Measurements from ENCODE around the gene UXS1.

DNA sequence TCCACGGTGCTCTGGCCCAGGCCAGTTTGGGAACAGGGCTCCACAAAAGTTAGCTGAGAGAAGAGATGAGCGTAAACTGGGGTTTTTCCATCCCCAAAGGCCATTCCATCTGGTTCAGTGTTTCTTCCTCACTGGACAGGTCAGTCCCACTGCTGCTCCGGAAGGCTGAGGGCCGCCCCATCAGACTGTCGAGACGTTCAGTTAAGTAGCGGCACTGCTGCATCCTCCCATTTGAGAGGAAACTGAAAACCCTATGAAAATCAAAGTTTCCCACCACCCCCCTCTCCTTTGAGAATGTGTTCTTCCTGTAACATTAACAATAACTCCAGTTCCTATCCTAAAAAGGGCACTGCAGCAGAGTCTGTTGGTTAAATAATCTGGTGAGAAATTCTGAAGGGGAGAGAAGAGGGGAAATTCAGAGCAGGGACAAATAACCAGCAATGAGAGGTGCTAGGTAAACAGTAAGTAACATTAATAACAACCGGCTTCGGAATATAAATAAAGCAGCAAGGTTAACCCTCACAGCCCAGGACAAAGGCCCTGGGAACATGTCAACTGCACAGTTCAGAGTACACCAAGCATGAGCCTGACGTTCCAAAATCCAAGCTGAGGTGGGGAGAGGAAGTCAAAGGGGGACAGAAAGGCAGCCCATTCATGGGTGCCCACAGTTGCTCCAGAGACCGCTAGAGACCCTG lies 55.4 kb downstream of the UXS1 start:
- TF ChIP-seq POLR2AphosphoS5 (IDR thresholded peaks at IDR 0.05) (no peak), POLR2A (IDR thresholded peaks at IDR 0.05; ENCODE audit: low read depth) (no peak)
- TF ChIP-seq, protein P1, sequence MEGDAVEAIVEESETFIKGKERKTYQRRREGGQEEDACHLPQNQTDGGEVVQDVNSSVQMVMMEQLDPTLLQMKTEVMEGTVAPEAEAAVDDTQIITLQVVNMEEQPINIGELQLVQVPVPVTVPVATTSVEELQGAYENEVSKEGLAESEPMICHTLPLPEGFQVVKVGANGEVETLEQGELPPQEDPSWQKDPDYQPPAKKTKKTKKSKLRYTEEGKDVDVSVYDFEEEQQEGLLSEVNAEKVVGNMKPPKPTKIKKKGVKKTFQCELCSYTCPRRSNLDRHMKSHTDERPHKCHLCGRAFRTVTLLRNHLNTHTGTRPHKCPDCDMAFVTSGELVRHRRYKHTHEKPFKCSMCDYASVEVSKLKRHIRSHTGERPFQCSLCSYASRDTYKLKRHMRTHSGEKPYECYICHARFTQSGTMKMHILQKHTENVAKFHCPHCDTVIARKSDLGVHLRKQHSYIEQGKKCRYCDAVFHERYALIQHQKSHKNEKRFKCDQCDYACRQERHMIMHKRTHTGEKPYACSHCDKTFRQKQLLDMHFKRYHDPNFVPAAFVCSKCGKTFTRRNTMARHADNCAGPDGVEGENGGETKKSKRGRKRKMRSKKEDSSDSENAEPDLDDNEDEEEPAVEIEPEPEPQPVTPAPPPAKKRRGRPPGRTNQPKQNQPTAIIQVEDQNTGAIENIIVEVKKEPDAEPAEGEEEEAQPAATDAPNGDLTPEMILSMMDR (IDR thresholded peaks at IDR 0.05), result no peak
